NCI-H1048 (cell line): ENCODE measurements around the gene ACTN1.

Source experiments
- DNase-seq: peaks from one replicate; lab custom pipeline; 2025; lab: John Stamatoyannopoulos, UW

ACTN1 gene

DNA sequence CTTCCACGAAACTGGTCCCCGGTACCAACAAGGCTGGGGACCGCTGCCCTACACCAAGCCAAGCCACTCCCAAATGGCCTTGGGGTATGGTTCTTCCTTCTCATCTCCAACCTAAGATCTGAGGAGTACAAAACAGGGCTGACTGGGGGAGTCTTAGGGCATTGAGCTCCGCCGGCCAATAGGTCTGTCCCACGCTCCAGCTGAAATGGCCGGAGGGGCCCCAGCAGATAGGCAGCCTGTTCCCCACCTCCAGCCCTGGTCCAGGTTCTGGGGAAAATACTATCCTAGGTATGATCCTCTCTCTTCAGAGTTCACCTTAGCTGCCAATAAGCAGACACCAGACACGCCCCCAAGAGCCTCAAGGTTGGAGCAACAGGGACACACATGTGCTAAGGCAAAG, 90.2 kb downstream of the ACTN1 start:
- DNase-seq = no peak

DNA sequence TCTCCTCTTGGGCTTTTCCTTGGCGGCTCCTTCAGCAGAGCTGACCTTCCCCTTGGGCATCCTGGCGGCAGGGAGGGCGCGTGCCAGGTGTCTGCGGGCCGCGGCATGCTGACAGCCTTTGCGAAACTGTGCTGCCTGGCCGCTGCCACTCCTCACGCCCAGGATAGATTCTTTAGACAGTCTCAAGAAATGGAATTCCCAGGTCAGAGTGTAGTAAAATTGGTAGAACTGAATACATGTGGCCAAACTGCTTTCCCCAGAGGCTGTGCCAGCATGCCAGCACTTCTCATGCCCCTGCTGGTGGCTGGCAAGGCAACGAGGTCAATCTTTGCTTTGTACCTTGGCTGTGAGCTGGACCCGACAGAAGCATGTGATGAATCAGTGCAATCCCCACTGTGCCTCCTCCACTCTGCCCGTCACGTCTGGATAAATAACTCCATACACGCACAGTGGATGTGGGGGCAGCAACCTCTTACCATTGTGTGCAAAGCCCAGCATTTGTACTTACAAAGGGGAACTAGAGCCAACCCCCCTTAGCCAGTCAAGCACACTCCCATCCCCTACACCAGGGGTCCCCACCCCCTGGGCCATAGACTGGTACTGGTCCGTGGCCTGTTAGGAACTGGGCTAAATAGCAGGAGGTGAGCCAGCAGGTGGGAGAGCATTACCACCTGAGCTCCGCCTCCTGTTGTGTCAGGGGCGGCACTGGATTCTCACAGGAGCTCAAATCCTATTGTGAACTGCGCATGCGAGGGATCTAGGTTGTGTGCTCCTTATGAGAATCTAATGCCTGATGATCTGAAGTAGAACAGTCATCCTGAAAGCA, 90.9 kb downstream of the ACTN1 start:
- no peak for DNase-seq

DNA sequence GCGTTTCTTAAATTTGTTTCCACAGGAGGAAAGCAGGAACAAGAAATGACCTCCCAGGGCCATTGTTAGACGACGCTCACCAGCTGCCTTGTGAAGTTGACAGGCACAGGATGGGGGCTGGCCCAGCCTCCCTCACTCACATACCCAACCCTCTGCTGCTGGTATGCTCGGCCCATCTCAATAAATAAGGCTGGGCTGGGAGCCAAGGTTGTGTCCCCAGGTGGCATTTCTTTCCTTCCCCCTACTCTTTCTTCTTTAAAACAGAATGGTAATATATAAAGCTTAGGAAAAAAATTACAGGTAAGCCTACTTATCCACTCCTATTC, 93.0 kb downstream of the ACTN1 start:
- DNase-seq = no peak

DNA sequence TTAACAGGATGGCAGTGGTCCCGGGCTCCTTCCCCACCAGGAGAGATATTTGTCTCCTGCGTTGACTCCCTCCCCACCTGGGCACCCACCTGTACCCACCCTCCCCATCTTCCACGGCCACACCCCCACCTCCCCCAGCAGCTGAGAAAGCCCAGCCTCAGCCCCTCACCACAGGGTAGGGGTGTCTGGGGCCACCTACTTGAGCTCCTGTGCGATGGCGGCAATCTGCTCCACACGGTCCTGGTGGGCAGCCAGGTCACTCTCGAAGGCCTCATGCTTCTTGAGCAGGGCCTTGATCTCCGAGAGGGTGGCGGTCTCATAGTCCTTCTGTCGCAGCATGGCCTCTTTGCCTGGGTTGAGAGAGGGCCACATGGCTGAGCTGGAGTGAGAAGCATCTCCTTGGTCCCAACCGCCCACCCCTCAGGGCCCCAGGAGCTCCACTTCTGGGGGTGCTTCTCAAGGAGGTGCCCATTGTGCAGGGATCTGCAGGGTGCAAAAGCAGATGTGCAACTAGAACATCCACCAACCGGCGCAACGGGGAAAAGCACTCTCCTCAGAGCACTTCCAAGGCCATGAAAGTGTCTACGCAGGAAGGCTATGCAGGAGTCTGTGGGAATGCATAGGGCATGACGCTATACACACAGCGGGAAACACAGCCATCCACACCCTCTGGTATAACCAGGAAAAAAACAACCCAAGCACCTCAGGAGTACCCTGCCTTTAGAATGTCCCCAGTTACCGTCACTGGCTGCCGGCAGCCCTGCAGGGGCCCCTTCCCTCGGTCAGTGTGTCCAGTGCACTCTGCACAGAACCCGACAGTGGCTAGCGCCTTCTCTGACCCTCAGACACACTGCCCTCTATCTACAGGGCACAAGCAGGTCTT, 93.6 kb downstream of the ACTN1 start:
- no peak for DNase-seq

DNA sequence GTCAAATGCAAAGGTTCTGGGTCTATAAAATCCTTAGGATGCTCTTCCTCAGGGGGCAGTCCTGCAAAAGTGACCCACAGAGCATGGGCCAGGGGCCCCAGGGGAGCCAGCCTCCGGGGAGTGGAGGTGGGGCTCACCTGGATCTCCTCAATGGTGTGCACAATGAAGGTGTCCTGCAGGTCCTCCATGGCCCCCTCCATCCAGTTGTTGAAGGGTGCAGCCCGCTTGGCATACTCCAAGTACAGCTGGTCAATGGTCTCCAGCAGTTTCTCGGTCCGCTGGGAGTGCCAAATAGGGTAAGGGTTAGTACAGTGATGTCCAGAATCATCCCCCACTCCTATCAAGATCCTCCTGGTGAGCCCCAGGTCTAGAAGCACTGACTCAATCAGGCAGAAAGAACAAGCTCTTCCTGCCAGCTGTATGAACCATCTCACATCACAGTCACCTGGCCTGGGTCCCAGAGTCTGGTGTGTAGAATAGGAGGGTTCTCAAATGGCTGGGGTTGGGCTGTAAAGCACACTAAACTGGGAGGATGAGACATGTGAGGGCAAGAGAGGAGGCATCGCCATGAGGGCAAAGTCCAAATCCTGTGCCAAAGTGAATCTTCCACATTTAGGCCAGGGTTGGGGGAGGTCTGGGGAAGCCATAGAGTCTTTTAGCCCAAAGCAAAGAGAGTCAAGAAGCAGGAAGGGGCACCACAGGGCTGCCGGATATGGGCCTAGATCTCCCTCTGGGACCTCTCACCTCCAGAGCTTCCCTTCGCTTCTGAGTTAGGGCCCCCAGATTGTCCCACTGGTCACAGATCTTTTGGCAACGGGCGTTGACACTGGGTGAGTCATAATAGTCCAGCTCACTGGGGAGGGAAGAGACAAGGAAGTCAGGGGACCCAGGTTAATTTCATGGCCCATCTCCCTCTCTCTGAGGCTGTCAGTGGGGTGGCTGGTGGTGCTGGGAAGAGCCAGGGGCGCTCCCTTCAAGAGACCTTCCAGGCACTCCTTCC, 94.8 kb downstream of the ACTN1 start:
- DNase-seq = no peak

DNA sequence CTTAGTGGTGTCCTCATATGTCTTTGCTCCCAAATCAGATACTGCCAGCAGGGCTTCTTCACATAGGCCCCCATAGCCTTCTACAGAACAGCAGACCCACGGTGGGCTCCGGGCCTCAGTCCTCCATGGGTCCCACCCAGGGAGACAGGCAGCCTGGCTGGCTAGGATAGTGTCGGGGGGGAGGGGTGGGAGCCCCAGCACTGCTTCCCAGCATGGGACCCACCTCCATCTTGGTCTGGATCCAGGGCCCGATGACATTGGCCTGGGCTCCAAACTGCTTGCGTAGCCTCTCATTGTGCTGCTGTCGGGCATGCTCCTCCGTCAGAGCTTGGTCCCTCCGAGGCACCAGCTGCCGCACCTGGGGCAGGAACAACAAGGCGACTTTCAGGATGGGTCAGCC, 96.9 kb downstream of the ACTN1 start:
- no peak for DNase-seq

DNA sequence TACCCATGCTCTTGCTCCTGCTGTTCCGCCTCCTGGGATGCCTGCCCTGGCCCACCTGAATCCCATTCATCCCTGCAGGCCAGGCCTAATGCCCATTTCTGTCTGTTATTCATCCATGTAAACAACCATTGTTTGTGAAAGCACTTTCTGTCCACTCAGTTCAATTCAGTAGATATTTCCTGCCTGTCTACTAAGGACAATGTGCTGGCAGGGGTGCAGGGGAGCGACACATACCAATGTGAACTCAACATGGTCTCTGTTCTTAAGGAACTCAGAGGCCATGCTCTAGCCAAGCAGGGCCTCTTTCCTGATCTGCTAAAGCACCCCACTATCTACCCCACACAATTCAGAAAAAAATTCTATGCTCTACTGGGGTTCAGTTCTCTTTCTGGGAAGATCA, 97.7 kb downstream of the ACTN1 start:
- no peak for DNase-seq

DNA sequence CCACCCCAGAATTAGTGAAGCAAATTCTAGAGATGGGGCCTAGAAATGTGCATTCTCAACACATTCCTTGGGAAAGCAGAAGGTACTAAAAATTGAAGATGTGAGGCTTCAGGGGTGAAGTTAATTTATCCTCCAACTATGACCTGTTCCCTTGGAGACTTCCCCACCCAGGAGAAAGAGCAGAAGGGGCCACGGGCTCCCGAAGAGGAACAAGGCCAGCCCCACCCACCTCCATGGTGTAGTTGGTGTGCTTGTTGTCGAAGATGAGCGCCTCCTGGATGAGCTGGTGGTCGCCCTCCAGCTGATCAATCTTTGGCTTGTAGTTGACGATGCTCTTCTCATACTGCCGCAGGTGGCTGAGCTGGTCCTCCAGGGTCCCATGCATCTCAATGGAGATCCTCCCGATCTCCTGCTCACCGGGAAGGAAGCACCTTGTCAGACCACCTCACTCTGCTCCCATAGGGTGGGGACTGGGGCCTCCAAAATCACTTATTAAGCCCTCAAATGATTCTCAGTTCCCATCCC, 98.5 kb downstream of the ACTN1 start:
- DNase-seq = no peak

DNA sequence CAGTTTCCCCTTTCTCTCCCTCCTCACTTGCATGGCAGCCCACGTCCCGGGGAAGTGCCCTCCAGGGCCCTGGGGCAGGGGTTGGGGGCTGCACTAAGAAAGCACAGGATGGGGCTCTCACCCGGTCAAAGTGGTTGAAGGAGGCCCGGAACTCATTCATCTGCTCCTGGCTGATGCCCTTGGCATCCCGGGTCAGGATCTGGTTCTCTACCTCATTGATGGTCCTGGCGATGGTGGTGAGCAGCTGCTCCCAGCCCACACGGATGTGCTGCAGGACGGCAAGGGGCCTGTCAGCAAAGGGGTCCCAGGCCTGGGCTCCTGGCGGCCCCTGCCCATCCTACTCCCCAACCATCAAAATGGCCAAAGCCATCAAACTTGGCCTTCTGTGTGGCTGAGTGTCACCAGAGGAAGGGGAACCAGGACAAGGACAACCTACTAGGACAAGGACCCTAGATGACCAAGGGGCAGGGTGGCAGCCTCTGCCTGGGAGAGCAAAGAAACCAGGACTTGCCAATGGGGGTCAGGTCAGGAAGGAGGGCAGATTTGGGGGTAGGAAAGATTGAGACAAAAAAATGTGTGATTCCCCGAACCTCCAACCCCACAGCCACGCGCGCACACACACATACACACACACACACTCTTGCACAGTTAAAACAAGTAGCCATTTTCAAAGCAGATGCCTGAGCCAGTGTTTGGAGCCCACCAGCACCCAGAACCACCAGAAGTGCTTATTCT, 99.1 kb downstream of the ACTN1 start:
- no peak for DNase-seq

DNA sequence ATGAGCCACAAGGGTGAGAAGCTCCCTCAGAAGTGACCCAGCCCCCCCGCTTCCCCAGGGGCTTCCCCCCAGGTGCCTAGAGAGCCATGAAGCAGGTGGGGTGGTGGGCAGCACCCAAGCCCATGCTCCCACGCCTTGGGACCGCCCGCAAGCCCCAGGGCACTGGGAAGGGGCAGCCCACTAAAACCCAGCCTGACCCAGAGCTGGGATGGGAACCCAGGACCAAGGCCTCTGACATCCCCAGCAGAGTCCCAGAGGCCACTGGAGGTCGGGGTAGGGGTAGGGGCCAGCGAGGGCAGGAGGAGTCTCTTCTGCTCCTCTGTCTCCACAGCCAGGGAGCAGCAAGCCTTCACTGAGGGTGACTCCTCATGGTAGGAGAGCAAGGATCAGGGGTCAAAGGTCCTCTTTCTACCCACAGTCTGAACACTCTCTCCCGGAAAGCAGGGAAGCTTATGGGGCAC, 99.8 kb downstream of the ACTN1 start:
- DNase-seq = no peak

DNA sequence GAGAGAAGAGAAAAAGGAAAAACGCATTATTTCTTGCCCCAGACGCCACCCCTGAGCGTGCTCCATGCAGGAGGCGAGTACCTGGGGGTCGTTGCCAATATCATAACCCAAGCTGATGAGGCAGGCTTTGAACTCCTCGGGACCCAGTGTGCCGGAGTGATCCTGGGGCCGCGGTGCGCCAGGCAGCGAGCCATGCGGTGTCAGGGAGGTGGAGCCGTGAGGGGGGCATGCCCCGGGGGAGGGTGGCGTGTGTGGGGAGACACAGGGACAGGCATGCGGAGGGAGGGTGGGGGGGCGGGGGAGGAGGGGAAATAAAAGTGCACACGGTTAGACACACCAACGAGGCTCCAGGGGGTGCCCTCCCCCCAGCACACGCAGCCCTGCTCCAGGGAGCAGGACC, 100.2 kb downstream of the ACTN1 start:
- no peak for DNase-seq

DNA sequence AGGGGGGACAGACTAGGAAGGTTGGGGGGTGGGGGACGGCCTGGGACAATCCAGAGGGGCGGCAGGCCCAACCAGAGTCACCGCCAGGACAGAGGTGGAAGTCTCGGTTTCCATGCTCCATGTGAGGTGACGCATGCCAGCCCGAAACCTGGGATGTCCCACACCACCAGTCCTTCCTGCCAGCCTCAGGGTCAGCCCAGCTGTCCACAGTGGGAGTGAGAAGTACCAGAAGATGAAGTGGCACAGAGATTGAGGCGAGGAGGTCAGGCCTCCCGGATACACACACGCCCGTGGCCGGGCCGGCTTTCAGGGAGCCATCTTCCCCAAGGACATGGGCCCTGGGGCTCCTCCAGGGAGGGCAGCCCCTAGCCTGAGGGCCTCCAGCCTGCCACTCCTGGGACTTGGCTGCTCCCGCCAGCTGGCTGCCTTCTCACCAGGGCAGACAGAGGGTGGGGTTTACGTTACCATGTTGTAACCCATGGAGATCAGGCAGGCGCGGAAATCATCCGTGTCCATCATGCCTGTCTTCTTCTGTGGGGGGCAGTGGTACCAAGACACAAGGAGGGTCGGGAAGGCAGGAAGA, 101.0 kb downstream of the ACTN1 start:
- no peak for DNase-seq

DNA sequence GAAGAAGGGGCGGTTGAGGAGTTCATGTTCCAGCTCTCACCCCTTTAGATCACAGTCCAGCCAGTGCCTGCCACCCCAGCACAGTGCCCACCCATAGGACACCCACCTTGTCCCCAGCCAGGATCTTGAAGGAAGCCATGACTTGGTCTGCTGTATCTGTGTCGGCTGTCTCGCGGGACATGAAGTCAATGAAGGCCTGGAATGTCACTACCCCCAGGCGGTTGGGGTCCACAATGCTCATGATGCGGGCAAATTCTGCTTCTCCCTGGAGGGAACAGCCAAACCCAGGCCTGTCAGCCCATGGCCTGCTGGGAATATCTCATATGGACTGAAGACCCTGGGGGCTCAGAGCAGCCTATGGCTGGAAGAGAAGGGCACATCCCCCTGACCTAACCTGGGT, 102.1 kb downstream of the ACTN1 start:
- no peak for DNase-seq

DNA sequence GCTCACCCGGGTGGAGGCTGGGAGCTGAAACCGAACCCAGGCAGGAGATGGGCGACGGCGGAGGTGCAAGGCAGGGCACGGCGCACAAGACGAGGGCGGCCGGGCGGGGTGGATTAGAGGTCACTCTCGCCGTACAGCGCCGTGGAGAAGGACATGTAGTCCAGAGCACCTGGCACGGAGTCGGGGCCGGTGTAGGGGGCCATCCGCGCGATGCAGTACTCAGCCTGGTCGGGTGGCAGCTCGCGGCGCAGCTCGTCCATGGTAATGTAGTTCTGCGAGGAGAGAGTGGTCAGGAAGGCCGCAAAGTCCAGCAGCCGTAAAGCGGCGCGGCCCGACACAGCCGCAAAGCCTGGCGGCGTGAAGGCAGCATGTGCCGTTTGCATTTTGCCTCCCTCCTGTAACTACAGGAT, 104.4 kb downstream of the ACTN1 start:
- DNase-seq = no peak

DNA sequence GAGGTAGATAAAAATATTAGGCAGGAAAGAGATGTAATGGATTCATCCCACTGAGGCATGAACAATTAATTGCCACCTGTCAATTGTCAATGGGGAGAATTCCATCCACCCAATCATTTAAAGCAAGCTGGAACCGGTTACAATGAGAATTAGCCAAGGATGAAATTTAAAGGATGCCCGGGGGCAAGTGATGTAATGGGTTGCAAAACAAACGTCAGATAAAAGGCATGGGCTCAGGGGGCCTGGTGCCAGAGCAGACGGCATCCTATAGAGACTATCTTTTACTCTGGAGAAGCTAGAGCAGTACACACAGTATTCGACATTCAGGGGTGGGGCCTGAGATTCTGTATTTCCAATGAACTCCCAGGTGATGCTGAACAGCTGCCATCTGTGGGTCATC, 105.7 kb downstream of the ACTN1 start:
- DNase-seq = no peak

DNA sequence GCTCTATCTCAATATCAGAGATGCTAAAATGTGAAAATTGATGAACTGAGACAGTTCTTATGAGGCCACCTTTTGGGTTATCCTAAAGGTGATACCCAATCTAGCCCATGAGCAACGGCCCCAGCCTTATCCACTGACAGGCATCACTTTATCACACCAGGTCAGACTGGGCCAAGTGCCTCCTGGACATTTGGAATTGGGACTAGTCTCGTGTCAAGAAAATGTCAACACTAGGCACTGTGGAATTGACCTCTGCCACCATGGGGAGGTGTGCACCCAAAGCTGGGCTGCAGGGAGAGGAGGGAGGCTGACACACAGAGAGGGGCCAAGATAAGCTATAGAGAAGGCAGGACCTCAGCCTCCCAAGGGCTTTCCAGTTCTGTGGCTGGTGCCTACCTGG, 107.7 kb downstream of the ACTN1 start:
- no peak for DNase-seq

DNA sequence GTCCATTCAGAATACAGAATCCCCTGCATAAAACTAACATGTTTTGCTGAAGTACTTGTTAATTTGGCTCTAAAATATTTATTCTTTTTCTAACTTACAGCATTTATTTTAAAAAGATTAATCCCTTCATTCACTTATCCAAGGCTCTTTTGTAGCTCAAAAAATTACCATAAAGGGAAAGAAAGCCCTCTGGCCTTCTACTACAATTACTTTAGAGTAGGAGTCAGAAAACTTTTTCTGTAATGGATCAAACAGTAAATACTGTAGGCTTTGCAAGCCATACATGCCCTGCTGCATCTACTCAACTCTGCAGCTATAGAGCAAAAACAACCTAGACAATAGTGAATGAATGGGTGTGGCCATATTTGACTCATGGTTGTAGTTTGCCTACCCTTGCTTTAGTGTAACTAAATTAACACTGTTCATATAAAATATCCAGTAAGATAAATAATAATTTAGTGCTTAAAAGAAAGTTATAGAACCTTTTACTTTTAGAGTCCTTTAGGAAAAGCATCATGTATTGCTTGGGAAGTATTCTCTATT, 112.0 kb downstream of the ACTN1 start:
- DNase-seq = no peak

DNA sequence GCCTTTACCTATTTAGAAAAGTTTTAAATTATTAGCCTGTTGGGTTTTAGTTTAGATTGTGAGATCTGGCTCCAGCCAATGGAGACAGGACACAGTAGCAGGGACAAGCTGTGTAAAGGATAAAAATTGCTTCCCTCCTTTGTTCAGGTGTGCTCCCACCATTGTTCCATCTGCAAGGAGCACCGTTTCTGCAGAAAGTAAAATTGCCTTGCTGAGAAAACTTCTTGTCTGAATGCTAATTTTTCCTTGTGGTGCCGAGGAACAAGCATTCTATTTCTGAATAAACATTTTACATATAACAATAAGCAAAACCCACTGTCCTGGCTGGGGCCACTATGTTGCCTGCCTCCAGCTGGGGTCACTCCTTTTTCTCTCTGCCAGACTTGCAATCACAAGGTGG, 113.6 kb downstream of the ACTN1 start:
- DNase-seq = no peak

DNA sequence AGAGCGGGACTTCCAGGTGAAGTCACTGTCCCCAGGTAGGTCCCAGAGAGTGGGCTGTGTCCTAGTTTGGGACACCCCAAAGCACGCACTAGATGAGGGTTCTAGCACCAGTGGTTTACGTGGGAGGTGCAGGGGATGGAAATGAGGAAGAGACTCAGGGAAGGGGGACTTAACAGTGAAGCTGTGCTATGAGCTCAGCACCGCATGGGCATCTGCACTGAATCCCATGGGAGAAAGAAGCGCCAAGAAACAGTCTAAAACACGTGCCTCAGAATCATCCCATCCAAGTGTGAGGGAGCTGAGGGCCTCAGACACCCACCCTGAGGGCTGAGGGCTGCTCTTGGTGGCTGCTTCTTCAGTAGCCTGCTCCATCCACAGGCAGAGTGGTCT, 114.7 kb downstream of the ACTN1 start:
- no peak for DNase-seq

DNA sequence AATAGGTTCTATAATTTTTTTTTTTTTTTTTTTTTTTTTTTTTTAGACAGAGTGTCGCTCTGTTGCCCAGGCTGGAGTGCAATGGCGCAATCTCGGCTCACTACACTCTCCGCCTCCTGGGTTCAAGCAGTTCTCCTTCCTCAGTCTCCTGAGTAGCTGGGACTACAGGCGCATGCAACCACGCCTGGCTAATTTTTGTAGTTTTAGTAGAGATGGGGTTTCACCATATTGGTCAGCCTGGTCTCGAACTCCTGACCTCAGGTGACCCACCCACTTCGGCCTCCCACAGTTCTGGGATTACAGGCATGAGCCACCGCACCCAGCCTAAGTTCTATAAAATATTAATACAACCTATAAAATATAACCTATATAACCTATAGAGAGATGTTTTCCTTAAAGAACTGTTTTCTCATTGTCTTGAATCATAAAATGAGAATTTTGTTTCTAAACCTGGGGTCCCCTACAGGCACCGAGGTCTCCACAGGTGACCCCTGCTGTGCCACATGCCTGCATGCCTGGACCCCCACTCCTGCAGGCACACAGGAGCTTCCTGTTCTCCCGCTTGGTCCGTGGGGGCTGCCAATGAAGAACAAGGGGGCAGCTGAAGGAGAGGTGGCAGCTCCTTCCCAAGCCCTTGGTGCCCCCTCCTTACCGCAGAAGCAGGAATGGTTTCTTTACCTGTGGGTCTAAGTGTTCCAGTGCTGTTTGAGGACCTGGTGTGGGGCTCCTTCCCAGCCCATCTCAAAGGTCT, 115.3 kb downstream of the ACTN1 start:
- no peak for DNase-seq
